Measurements from ENCODE around the gene C1D.
"Not testable (repeated sequence)": the region's sequence is repeated elsewhere in the genome, so short reads cannot be mapped to it uniquely, and the experiment has no call there.

C1D gene

DNA sequence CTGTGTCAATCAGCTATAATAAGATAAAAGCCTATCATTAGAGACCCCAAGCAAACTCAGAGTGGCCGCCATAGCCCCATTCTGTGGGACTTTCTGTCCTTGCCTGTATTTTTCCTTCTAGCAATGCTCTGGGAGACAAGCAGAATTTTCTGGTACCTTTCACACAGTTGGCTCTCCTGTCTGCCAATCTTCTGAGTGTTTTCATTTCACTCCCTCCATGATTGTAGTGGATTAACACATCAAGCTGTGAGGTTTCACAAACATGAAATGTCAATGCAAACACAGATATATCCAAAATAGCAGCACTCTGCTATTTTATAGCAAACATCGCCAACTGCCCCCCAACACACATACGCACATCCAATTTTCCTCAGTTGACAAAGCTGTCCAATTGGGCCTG, 64.9 kb downstream of the C1D start:
- DNase-seq, result no peak

DNA sequence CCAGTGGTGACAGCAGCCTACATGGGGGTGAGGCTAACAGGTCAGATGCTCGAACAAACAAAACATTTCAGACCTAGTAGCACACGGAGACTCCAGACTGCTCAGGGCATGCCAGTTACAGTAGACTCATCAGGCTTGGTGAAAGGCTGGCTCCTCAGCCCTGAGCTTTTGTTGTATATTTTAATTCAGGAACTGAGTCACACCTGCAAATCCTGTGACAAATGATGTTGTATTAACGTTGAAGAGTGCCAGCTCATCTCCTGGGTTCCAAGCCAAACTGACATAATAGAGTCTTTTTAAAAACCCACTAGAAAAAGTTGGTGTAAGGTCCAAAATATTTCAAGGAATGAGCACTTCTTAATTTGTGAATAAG, 65.3 kb downstream of the C1D start:
- DNase-seq, result no peak

DNA sequence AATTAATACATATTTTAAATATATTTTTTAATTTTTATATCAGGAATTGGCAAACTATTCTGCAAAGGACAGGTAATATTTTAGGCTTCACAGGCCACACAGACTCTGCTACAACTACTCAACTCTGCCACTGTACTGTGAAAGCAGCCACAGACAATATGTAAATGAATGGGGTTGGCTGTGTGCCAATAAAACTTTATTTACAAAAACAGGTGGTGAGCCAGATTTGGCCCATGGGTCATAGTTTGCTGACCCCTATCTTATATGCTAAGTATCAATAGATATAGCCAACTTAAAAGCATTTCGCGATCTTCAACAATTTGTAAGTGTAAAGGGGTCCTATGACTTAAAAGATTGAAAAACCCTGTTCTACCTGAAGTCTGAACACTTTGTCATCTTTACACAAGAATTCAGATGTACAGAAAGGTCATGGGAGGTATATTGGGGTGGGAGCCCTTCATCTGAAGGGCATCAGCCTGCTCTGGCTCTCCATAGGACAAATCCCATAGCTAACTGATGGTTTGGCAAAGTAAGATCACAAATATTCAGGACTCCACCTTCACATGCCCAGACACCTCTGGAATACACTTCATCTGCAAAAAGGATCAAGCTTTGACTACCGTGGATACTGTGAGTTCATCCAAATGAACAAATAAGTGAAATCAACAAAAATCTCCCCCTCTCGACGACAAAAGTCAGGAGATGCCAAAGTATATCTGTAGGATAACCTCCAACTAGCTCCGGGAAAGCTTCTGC, 65.9 kb downstream of the C1D start:
- DNase-seq, result no peak

DNA sequence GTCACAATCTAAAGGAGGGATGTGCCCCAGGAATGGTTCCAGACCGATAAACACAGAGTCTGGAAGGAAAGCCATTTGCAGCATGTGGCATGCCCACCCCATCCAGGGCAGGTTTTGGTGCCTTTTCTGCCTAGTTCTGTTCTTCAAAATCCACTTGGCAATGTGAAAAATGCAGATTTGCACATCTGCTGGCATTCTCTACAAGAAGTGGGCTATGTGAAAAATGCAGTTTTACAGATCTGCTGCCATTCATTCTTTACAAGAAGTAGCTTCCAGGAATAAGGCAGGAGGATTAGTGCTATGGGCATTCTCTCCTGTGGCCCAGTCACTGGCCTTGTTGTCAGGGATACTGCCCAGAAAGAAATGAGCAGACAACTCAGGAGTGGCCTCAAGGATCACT, 68.1 kb downstream of the C1D start:
- no peak for DNase-seq

DNA sequence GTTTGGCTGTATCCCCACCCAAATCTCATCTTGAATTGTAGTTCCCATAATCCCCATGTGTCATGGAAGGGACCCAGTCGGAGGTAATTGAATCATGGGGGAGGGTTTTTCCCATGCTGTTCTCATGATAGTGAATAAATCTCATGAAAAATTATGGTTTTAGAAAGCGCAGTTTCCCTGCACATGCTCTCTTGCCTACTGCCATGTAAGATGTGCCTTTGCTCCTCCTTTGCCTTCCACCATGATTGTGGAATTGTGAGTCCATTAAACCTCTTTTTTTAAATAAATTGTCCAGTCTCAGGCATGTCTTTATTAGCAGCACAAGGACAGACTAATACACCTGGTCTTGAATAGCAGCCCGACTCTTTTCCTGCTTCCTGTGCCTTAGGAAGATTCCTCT, 68.7 kb downstream of the C1D start:
- DNase-seq, result not testable (repeated sequence)

DNA sequence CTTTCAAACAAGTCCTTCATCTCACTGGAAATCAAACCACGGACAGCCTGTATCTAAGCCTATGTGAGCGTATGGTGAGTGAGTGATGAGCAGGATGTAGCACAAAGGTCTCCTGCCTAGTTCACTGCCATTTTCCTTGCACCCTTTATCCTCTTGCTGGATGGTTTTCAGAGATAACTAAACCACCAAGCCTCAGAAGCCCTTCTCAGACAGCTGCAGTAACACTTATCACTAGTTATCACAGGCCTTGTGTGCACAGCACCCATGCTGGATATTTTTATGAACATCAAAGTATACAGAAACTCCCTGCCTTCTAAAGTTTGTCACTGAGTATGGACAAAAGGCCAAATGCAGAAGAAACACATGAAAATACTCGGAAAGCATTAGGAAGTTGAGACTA, 69.5 kb downstream of the C1D start:
- no peak for DNase-seq

DNA sequence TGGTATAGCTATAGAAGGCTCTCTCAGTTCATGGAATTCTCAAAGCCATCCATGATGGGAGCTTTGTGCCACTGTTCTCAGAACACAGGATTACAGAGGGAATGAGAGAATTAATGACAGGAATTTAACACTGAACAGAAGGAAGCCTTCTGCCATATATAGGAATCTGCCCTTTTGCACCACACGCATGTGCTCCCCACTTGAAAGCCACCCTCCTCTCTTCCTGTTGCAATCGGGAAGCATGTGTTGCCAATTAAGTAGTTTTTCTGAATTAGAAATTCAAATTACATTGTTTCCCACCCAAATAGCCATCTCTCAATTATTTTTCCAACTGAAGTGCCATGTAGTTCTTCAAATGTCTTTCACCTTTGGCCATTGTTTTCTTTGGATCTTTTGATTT, 71.3 kb downstream of the C1D start:
- DNase-seq, result no peak
